Heart right ventricle (tissue), 16 donors: ENCODE data around the gene LIPH. TPM values are rescaled to one million over a fixed set of nuclear protein-coding genes. Genes with fewer than 3 reads are reported as not detected.

Experiments used
- ATAC-seq, 8 donors: fragments of 200-7000 bp; cut with Tn5 transposase; one replicate each; pipeline ENCODE4 v1.9.1; 2020; ENCODE audit warnings: mild to moderate bottlenecking in 8 of 8, moderate library complexity in 8 of 8, moderate number of reproducible peaks in 1 of 8
- DNase-seq, 2 donors: peaks; one replicate each; pipeline ENCODE4 v3.0.0-alpha.2; 2020
- H3K27ac ChIP-seq, 10 donors: fragments of 200-600 bp; sonication (generic) in 2 of 10; one replicate each; pipeline versions ENCODE4 v1.5.0 to v1.8.0; 2020 to 2022; ENCODE audit warnings: mild to moderate bottlenecking in 3 of 10
- H3K27me3 ChIP-seq, 7 donors: fragments of 200-600 bp; one replicate each; pipeline ENCODE4 v1.8.0; 2021 to 2022; ENCODE audit warnings: mild to moderate bottlenecking in 2 of 7
- H3K36me3 ChIP-seq, 9 donors: fragments of 200-600 bp; sonication (generic) in 1 of 9; one replicate each; pipeline versions ENCODE4 v1.5.0 to v1.8.0; 2020 to 2022; ENCODE audit warnings: mild to moderate bottlenecking in 2 of 9
- H3K4me1 ChIP-seq, 9 donors: fragments of 200-600 bp; sonication (generic) in 1 of 9; one replicate each; pipeline versions ENCODE4 v1.5.0 to v1.8.0; 2020 to 2022; ENCODE audit warnings: mild to moderate bottlenecking in 4 of 9
- H3K4me3 ChIP-seq, 10 donors: fragments of 200-600 bp; sonication (generic) in 2 of 10; one replicate each; pipeline versions ENCODE4 v1.5.0 to v1.8.0; 2020 to 2022; ENCODE audit warnings: mild to moderate bottlenecking in 7 of 10, moderate library complexity in 2 of 10
- H3K9me3 ChIP-seq, 11 donors: fragments of 200-600 bp in 10 of 11; sonication (generic) in 2 of 11; one replicate each; pipeline versions ENCODE4 v1.5.0 to v1.8.0; 2013 to 2022; ENCODE audit warnings: mild to moderate bottlenecking in 2 of 11, control low read depth in 1 of 11, moderate library complexity in 1 of 11
- CTCF ChIP-seq, 9 donors: fragments of 200-600 bp; sonication (generic) in 2 of 9; IDR thresholded peaks; one replicate each; pipeline versions ENCODE4 v1.5.0 to v1.8.0; 2021 to 2022; ENCODE audit warnings: antibody characterized with exemption in 9 of 9, mild to moderate bottlenecking in 5 of 9, moderate library complexity in 1 of 9
- WGBS, 2 donors: extraction: QIAGEN DNeasy Blood & Tissue Kit; methylation state at CpG; one replicate each; pipeline ENCODE4 v1.1.7; 2013; ENCODE audit warnings: inconsistent platforms in 1 of 2; 5-methylcytosine and 5-hydroxymethylcytosine counted together
- intact Hi-C, 10 donors: fragments of 100-400 bp; cut with DNase I; formaldehyde crosslinking; loops; one replicate each; pipeline versions ENCODE4 v1.11.1 to v1.14.2; 2022
- polyA plus RNA-seq, 2 donors: library from polyadenylated mRNA; stranded (reverse); fragments of 200-250 nt; gene quantifications; one replicate each; pipeline ENCODE4 v1.2.3, GENCODE V29; 2013
- total RNA-seq, 10 donors: library from RNA; stranded (reverse); fragmentation: NEBNext Ultra II Directional in 3 of 10; extraction: Animal tissue kit (Norgen Biotek cat#: 25700) in 3 of 10; gene quantifications; one replicate each; pipeline versions ENCODE4 v1.2.1 to v1.2.4, GENCODE V29; 2021 to 2023
- donor health status: Arrhythmogenic right ventricular cardiomyopathy.
- donor health status: ischemic (EF 13 %, LVEDD 7.1; RV severe dilation, severe dysfunction).
- donor health status: healthy with polysubstance abuse.
- donor health status: DM: no; HTN: yes; CAD: no.
- donor health status: DM: no; HTN: no; CAD: no.
- donor health status: ischemic (EF 25% LVEDD 6.9; RV normal size, moderate dysfunction).
- donor health status: ischemic (EF 25% LVEDD 5.7; RV mildly dilated, moderate dysfunction).
- donor health status: healthy.
- donor health status: DM: yes; HTN: yes; CAD: no.
- donor health status: Ischemic cardiomyopathy.
- donor health status: ischemic (EF 35%, LVEDD 5.7; RV mildly dilated, moderate dysfunction).
- donor health status: nonischemic (EF 11% LVEDD 7.7; RV severe dilation, severe dysfunction).
- donor health status: DM: yes; HTN: yes; CAD: no.
- donor health status: PGD.
- donor health status: ischemic (EF 29% LVEDD 5.4; RV normal size, mild dysfunction).
- donor health status: nonischemic (EF 23%, LVEDD 6.1; RV moderate dilation, normal function).

LIPH gene
- total and polyA plus RNA-seq, 12 donors = 0.12 to 1.7 (median 0.42) TPM; not detected in 2

DNA sequence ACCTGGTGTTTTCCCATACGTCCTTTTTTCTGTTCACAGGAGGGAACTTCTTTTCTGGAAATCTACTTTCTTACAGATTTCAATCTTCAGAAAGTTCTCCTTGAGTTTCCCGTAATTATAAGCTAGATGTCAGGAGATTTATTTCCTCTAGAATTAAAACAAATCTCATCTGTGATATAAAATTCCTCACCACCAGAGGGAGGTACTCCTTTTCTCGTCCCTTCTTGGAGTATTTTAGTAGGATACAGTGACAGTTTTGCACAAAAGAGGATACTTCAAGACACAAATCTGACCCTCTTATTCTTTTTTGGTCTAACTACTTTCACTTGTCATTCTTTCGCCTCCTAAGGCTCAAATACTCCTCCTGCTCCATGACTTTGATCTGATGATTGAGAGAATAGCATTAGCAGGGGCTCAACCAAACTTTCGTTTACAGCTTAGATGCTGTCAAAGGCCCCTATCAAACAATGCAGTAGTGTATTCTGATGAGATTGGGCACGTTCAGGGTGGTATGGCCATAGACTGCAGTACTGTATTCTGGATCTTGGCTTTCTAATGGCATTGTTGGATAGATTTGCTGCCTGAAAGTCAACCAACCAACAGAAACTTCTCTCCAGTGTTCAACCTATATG, 91.6 kb downstream of the LIPH start:
- intact Hi-C loops = no loop called here
- Histone ChIP-seq H3K27ac (no peak overlapping the region), H3K4me1 (no peaks in the 10 kb centered on the region), H3K4me3 (no peak overlapping the region), H3K36me3 (peaks cover 0 to 28% (median 0%) of the 10 kb centered on the region in 9 donors), H3K9me3 (no peaks in the 10 kb centered on the region), H3K27me3 (no peaks in the 10 kb centered on the region)
- WGBS, 2 donors = 83 to 86% methylated on average over 6 of the region's 6 CpGs
- DNase-seq = no peak
- no peak for ATAC-seq
- peak in 2 of 9 donors; percentile 22 to 27 for TF ChIP-seq CTCF (IDR thresholded peaks at IDR 0.05)

DNA sequence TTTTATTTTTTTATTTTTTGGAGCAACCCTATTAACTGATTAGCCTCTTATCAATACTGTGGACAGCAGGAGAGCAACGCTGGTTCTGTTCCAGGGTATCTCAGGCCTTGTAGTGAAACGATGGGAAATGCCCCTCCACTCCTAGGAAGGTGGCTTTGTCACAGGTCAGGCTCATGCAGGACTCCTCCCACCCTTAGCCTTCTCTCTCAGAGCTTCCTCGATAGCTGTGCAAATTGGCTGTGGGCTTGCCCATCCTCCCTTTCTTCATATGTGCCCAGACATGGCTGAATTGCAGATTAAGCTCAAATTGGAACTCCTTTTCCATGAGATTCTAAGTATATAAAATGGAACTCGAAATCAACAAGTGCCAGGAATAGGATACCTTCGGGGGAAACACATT, 92.1 kb downstream of the LIPH start:
- 78 to 83% methylated on average over 5 of the region's 5 CpGs for WGBS, 2 donors

GRCh38 chr3:185457376-185457775, 95.0 kb downstream of the LIPH start:
- Histone ChIP-seq H3K4me1 (no peaks in the 10 kb centered on the region), H3K27ac (no peak overlapping the region)

More for the DNA sequence above, 92.1 kb downstream of the LIPH start:
- Histone ChIP-seq H3K27ac (no peak overlapping the region), H3K36me3 (peaks cover 0 to 22% (median 0%) of the 10 kb centered on the region in 9 donors), H3K4me1 (no peaks in the 10 kb centered on the region), H3K9me3 (no peaks in the 10 kb centered on the region), H3K27me3 (no peaks in the 10 kb centered on the region), H3K4me3 (no peak overlapping the region)
- ATAC-seq = no peak
- intact Hi-C loops = no loop called here
- no peak for DNase-seq
- TF ChIP-seq CTCF (IDR thresholded peaks at IDR 0.05) = no peak

More at GRCh38 chr3:185457376-185457775, 95.0 kb downstream of the LIPH start:
- DNase-seq (no peak), ATAC-seq (no peak)
- intact Hi-C loops = no loop called here
- peaks cover 0 to 2% (median 0%) of the 10 kb centered on the region in 9 donors for H3K36me3 ChIP-seq
- no peaks in the 10 kb centered on the region for H3K9me3 ChIP-seq
- H3K27me3 ChIP-seq = no peaks in the 10 kb centered on the region
- no peak for TF ChIP-seq CTCF (IDR thresholded peaks at IDR 0.05)
- WGBS, 2 donors = 76 to 86% methylated on average over 2 of the region's 2 CpGs
- H3K4me3 ChIP-seq = no peak overlapping the region

Other genes starting within 250 kb of the LIPH start
- 10 to 100 TPM in 6 of 10 donors, 1 to 10 TPM in 4; 7.1 to 14.9 (median 11.3) TPM for gene MAP3K13, start 189.5 kb downstream of the LIPH start, total RNA-seq
- gene MAP3K13, start 189.5 kb downstream of the LIPH start, polyA plus RNA-seq = 1 to 10 TPM; 9.8 TPM
- gene TMEM41A, start 53.6 kb downstream of the LIPH start, total RNA-seq = 10 to 100 TPM in 8 of 10 donors, 1 to 10 TPM in 2; 8.8 to 12.7 (median 11.5) TPM
- 1 to 10 TPM; 8.7 to 9.4 TPM for gene TMEM41A, start 53.6 kb downstream of the LIPH start, polyA plus RNA-seq
- gene SENP2, start 33.7 kb upstream of the LIPH start, total RNA-seq = 10 to 100 TPM; 26.6 to 46.5 (median 39.0) TPM
- 1 to 10 TPM; 7.9 to 8.0 TPM for gene SENP2, start 33.7 kb upstream of the LIPH start, polyA plus RNA-seq